ENCODE results near the gene FCN1. TPM values are rescaled to one million over a fixed set of nuclear protein-coding genes. Genes with fewer than 3 reads are reported as not detected.

Gene FCN1
- total RNA-seq, 4 donors from 2014 or later = 0.72 to 2.9 (median 1.1) TPM

- intact Hi-C loops (cut with DNase I; ENCODE audit: low total_unique reads) = no loop called here
- DNase-seq (ENCODE audit: low spot score in 2 of 2) = peak in 1 of 2 donors; percentile 60
- whole genome bisulfite sequencing, 2 donors = 68 to 79% methylated on average over 19 to 20 of the region's 20 CpGs
- no peak for TF ChIP-seq POLR2A (IDR thresholded peaks at IDR 0.05)
- no peak for TF ChIP-seq CTCF (IDR thresholded peaks at IDR 0.05)
- no peak overlapping the region for H3K4me3 ChIP-seq (ENCODE audit: low read depth, poor library complexity, severe bottlenecking)
Observed at GRCh38 chr9:134912126-134912840, 5.4 kb downstream of the FCN1 start.

- no peak overlapping the region for H3K4me3 ChIP-seq (ENCODE audit: low read depth, poor library complexity, severe bottlenecking)
- peak in 1 of 2 donors; percentile 76 for DNase-seq (ENCODE audit: low spot score in 2 of 2)
- no peak for TF ChIP-seq POLR2A (IDR thresholded peaks at IDR 0.05)
- TF ChIP-seq CTCF (IDR thresholded peaks at IDR 0.05) = no peak
- 85 to 88% methylated on average over 24 of the region's 24 CpGs for WGBS, 2 donors
- intact Hi-C loops (cut with DNase I; ENCODE audit: low total_unique reads) = no loop called here
Observed at GRCh38 chr9:134909511-134910481, 7.9 kb downstream of the FCN1 start.

GRCh38 chr9:134908524-134909309, 9.0 kb downstream of the FCN1 start:
- 89 to 90% methylated on average over 13 of the region's 13 CpGs for WGBS, 2 donors
- TF ChIP-seq CTCF (IDR thresholded peaks at IDR 0.05) = no peak
- no peak for TF ChIP-seq POLR2A (IDR thresholded peaks at IDR 0.05)
- no peak overlapping the region for H3K4me3 ChIP-seq (ENCODE audit: low read depth, poor library complexity, severe bottlenecking)
- intact Hi-C loops (cut with DNase I; ENCODE audit: low total_unique reads) = no loop called here
- DNase-seq (ENCODE audit: low spot score in 2 of 2) = peak in 1 of 2 donors; percentile 70

GRCh38 chr9:134902936-134903335, 14.8 kb downstream of the FCN1 start:
- TF ChIP-seq POLR2A (IDR thresholded peaks at IDR 0.05) (no peak), CTCF (IDR thresholded peaks at IDR 0.05) (no peak)
- intact Hi-C loops (cut with DNase I; ENCODE audit: low total_unique reads) = no loop called here
- H3K4me3 ChIP-seq (ENCODE audit: low read depth, poor library complexity, severe bottlenecking) = no peak overlapping the region
- WGBS, 2 donors = 41 to 42% methylated on average over 3 of the region's 3 CpGs
- no peak for DNase-seq (ENCODE audit: low spot score in 2 of 2)

DNA sequence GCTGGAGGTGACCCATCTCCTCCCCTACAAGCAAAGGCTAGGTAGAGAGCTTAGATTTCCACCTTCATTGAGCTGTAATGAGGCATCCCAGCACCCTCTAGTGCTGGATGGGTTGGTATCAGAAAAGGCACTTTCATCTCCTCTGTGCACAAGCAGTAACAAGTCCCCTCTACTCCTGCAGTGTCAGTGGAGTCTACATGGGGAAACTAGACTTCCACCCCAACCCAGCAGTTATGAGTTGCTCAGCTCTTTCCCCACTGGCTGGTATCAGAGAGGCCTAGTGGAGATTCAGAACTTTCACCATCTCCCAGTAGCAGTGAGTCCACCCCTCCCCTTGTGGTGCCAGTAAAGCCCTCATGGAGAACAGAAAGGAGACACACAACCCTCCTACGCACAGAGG, 17.9 kb downstream of the FCN1 start:
- intact Hi-C loops (cut with DNase I; ENCODE audit: low total_unique reads) = no loop called here
- H3K4me3 ChIP-seq (ENCODE audit: low read depth, poor library complexity, severe bottlenecking) = no peak overlapping the region
- peak in 1 of 2 donors; percentile 53 for DNase-seq (ENCODE audit: low spot score in 2 of 2)
- TF ChIP-seq CTCF (IDR thresholded peaks at IDR 0.05) (no peak), POLR2A (IDR thresholded peaks at IDR 0.05) (no peak)
- 95 to 100% methylated on average over 1 of the region's 1 CpG for WGBS, 2 donors
